ENCODE measurements around the gene TMEM242. TPM values are rescaled to one million over a fixed set of nuclear protein-coding genes. Genes with fewer than 3 reads are reported as not detected.
"Not testable (repeated sequence)": the region's sequence is repeated elsewhere in the genome, so short reads cannot be mapped to it uniquely, and the experiment has no call there.

The TMEM242 gene
- total and polyA plus RNA-seq, 8 donors: 10.9 to 15.2 (median 12.8) TPM

DNA sequence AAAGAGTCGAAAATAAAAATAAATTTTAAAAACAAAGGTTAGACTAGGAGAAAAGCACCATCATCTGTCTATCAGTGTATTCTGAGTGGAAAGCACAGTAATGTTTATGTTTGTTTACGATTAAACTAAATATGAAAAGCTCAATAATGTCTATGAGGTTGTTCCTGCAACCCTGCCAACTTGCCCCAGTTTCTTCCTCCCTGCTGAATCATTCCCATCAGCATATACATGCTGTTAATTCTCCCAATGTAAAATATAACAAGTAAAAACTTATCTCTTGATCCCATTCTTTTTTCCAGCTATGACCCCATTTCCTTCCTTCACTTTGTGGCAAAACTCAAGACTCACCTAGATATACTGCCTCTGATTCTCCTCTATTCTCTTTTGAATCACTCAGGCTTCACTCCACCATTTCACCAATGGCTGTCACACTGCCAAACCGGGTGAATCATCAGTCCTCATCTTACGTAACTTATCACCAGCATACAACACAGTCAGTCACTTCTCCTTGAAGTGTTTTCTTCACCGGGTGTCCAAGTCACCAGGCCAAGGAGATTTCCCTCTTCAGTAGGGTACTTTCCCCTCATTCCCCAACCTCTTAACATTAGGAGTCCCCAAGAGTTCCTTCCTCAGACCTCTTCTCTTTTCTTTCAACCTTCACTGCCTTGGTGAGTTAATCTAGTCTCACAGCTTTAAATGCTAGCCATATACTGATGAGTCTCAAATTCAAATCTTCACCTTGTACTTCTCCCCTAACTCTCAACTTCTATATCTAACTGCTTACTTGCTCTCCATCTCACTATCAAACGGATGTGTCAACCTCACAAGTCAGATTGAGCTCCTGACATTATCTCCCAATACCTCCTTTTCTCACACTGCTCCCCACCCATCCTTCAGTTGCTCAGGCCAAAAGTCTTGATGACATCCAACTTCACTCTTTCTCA lies 6.2 kb downstream of the TMEM242 start:
- Histone ChIP-seq H3K27me3 (no peaks in the 10 kb centered on the region), H3K27ac (peak overlapping the region; percentile 61 to 70), H3K9me3 (no peaks in the 10 kb centered on the region), H3K4me3 (no peak overlapping the region), H3K4me1 (peaks cover 6 to 23% of the 10 kb centered on the region in 2 donors), H3K36me3 (peaks cover 0 to 30% of the 10 kb centered on the region in 2 donors)
- ATAC-seq: peak; percentile 85
- DNase-seq: peak in 1 of 4 donors; percentile 72
- intact Hi-C loops (cut with DNase I): no loop called here
- no peak for TF ChIP-seq CTCF (IDR thresholded peaks at IDR 0.05)

DNA sequence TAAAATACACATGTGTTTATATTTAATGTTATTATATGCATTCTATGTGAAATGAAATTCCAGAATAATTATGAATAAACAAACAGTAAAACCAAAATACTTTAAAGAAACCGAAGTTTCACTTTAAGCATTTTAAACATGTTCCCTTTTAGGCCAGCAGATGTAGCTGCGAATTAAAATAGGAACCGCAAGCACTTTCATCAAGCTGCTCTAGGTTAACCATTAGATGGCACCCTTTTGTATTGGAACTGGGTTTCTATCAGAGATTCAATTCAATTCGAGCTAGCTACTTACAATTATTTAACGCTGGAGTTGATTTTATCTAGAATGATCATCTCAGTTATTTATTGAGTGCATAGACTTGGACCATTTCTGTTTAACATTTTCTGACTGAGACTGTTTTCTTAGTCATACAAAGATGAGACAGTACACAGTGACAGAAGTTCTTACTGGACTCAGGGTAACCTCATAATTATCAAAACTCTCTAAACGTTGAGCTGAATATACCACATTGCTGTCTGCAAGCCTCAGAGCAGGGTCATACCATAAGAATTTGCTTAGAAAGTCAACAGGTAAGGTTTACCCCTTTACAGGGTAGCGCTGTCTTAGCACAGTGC lies 8.5 kb downstream of the TMEM242 start:
- Histone ChIP-seq H3K4me3 (no peak overlapping the region), H3K4me1 (peaks cover 6 to 18% of the 10 kb centered on the region in 2 donors), H3K27me3 (no peaks in the 10 kb centered on the region), H3K27ac (no peak overlapping the region), H3K36me3 (peaks cover 0 to 30% of the 10 kb centered on the region in 2 donors), H3K9me3 (no peaks in the 10 kb centered on the region)
- DNase-seq (peak in 2 of 4 donors; percentile 46 to 75), ATAC-seq (peak; percentile 83)
- peak; percentile 51 to 85 for TF ChIP-seq CTCF (IDR thresholded peaks at IDR 0.05)
- intact Hi-C loops (cut with DNase I): no loop called here

DNA sequence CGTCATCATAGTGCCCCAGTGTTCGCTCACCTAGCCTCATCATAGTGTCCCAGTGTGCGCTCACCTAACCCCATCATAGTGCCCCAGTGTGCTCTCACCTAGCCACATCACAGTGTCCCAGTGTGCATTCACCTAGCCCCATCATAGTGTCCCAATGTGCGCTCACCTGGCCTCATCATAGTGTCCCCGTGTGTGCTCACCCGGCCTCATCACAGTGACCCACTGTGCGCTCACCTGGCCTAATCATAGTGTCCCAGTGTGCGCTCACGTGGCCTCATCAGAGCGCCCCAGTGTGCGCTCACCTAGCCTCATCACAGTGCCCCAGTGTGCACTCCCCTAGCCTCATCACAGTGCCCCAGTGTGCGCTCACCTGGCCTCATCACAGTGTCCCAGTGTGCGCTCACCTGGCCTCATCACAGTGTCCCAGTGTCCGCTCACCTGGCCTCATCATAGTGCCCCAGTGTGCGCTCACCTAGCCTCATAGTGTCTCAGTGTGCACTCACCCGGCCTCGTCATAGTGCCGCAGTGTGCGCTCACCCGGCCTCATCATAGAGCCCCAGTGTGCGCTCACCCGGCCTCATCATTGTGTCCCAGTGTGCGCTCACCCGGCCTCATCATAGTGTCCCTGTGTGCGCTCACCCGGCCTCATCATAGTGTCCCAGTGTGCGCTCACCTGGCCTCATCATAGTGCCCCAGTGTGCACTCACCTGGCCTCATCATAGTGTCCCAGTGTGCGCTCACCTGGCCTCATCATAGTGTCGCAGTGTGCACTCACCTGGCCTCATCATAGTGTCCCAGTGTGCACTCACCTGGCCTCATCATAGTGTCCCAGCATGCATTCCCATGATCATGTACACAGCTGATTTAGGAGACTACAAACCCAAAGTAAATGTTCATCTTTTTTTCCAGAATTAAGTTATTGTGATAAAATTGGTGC lies 9.5 kb downstream of the TMEM242 start:
- Histone ChIP-seq H3K27ac (no peak overlapping the region), H3K4me1 (peaks cover 6 to 18% of the 10 kb centered on the region in 2 donors), H3K4me3 (no peak overlapping the region), H3K9me3 (no peaks in the 10 kb centered on the region), H3K36me3 (peaks cover 0 to 28% of the 10 kb centered on the region in 2 donors), H3K27me3 (no peaks in the 10 kb centered on the region)
- intact Hi-C loops (cut with DNase I): no loop called here
- DNase-seq (no peak), ATAC-seq (no peak)
- no peak for TF ChIP-seq CTCF (IDR thresholded peaks at IDR 0.05)

GRCh38 chr6:157312757-157313156 lies 10.6 kb downstream of the TMEM242 start:
- DNase-seq (no peak), ATAC-seq (no peak)
- intact Hi-C loops (cut with DNase I): no loop called here
- Histone ChIP-seq H3K9me3 (no peaks in the 10 kb centered on the region), H3K27me3 (no peaks in the 10 kb centered on the region), H3K4me1 (peaks cover 6 to 18% of the 10 kb centered on the region in 2 donors), H3K36me3 (peaks cover 0 to 18% of the 10 kb centered on the region in 2 donors), H3K27ac (no peak overlapping the region), H3K4me3 (no peak overlapping the region)
- TF ChIP-seq CTCF (IDR thresholded peaks at IDR 0.05): no peak

- ATAC-seq: peak; percentile 22
- H3K9me3 ChIP-seq; intact Hi-C loops (cut with DNase I); H3K27ac ChIP-seq; DNase-seq; H3K4me3 ChIP-seq; H3K27me3 ChIP-seq: not testable (repeated sequence)
- H3K36me3 ChIP-seq: peaks cover 0 to 13% of the 10 kb centered on the region in 2 donors
- peaks cover 0 to 18% of the 10 kb centered on the region in 2 donors for H3K4me1 ChIP-seq
Observed at GRCh38 chr6:157310693-157311092, 12.6 kb downstream of the TMEM242 start.
